ENCODE results near the gene IFT80. TPM values are rescaled to one million over a fixed set of nuclear protein-coding genes. Genes with fewer than 3 reads are reported as not detected.

IFT80 gene
- polyA plus RNA-seq, 1 experiment: 43.5 TPM

- CTCF ChIA-PET: no interaction called here
- TF ChIP-seq CTCF (IDR thresholded peaks at IDR 0.05; ENCODE audit: low read depth, low read length): no peak
- H3K27ac ChIP-seq (ENCODE audit: low read depth, low read length): no peak overlapping the region
- POLR2A ChIA-PET: interaction anchor here (1.8 kb wide), 1 partner anchor 15 kb away, joined by 5 read pairs; the partner anchor contains the start of gene TRIM59
- H3K9me3 ChIP-seq (ENCODE audit: control insufficient read depth, insufficient read depth, low read length): no peaks in the 10 kb centered on the region
- no peak for DNase-seq (ENCODE audit: low read depth, low spot score)
- H3K4me3 ChIP-seq (ENCODE audit: low read depth, low read length): no peak overlapping the region
- no peaks in the 10 kb centered on the region for H3K27me3 ChIP-seq (ENCODE audit: control insufficient read depth, insufficient read depth, low read length)
Measured at GRCh38 chr3:160434071-160434470, 35.0 kb upstream of the IFT80 start.

- Histone ChIP-seq H3K9me3 (ENCODE audit: control insufficient read depth, insufficient read depth, low read length) (no peaks in the 10 kb centered on the region), H3K27ac (ENCODE audit: low read depth, low read length) (no peak overlapping the region), H3K27me3 (ENCODE audit: control insufficient read depth, insufficient read depth, low read length) (no peaks in the 10 kb centered on the region), H3K4me3 (ENCODE audit: low read depth, low read length) (no peak overlapping the region)
- no peak for TF ChIP-seq CTCF (IDR thresholded peaks at IDR 0.05; ENCODE audit: low read depth, low read length)
- ChIA-PET POLR2A (no interaction called here), CTCF (interaction anchor here (1.1 to 1.5 kb wide), 2 partner anchors 15 to 16 kb away, joined by 4 to 6 read pairs; no protein-coding TSS in a partner anchor)
- DNase-seq (ENCODE audit: low read depth, low spot score): no peak
Measured at GRCh38 chr3:160427832-160428424, 28.9 kb upstream of the IFT80 start.

- CTCF ChIA-PET: interaction anchor here (0.9 to 1.9 kb wide), 3 partner anchors 27 to 254 kb away, joined by 3 to 10 read pairs (median 3); no protein-coding TSS in a partner anchor
- POLR2A ChIA-PET: no interaction called here
- Histone ChIP-seq H3K27me3 (ENCODE audit: control insufficient read depth, insufficient read depth, low read length) (no peaks in the 10 kb centered on the region), H3K4me3 (ENCODE audit: low read depth, low read length) (no peak overlapping the region), H3K27ac (ENCODE audit: low read depth, low read length) (no peak overlapping the region), H3K9me3 (ENCODE audit: control insufficient read depth, insufficient read depth, low read length) (no peaks in the 10 kb centered on the region)
- no peak for DNase-seq (ENCODE audit: low read depth, low spot score)
- TF ChIP-seq CTCF (IDR thresholded peaks at IDR 0.05; ENCODE audit: low read depth, low read length): no peak
Measured at GRCh38 chr3:160417311-160417710, 18.3 kb upstream of the IFT80 start.

- peak; percentile 93 for TF ChIP-seq CTCF (IDR thresholded peaks at IDR 0.05; ENCODE audit: low read depth, low read length)
- ChIA-PET POLR2A (interaction anchor here (0.6 to 0.7 kb wide), 2 partner anchors 32 to 529 kb away, joined by 4 to 5 read pairs; no protein-coding TSS in a partner anchor), CTCF (interaction anchor here (0.7 to 9.8 kb wide), 44 partner anchors 8 to 647 kb away, joined by 3 to 156 read pairs (median 4); partner anchors contain the start of genes C3orf80, IFT80 and SMC4)
- Histone ChIP-seq H3K9me3 (ENCODE audit: control insufficient read depth, insufficient read depth, low read length) (no peaks in the 10 kb centered on the region), H3K27ac (ENCODE audit: low read depth, low read length) (no peak overlapping the region), H3K27me3 (ENCODE audit: control insufficient read depth, insufficient read depth, low read length) (no peaks in the 10 kb centered on the region), H3K4me3 (ENCODE audit: low read depth, low read length) (no peak overlapping the region)
- DNase-seq (ENCODE audit: low read depth, low spot score): peak; percentile 74
Measured at GRCh38 chr3:160413613-160414248, 14.7 kb upstream of the IFT80 start.

- DNase-seq (ENCODE audit: low read depth, low spot score): no peak
- Histone ChIP-seq H3K9me3 (ENCODE audit: control insufficient read depth, insufficient read depth, low read length) (no peaks in the 10 kb centered on the region), H3K4me3 (ENCODE audit: low read depth, low read length) (no peak overlapping the region), H3K27me3 (ENCODE audit: control insufficient read depth, insufficient read depth, low read length) (no peaks in the 10 kb centered on the region), H3K27ac (ENCODE audit: low read depth, low read length) (no peak overlapping the region)
- no peak for TF ChIP-seq CTCF (IDR thresholded peaks at IDR 0.05; ENCODE audit: low read depth, low read length)
- CTCF ChIA-PET: interaction anchor here (0.7 to 9.8 kb wide), 18 partner anchors 8 to 596 kb away, joined by 3 to 156 read pairs (median 4); no protein-coding TSS in a partner anchor
- POLR2A ChIA-PET: interaction anchor here (0.6 kb wide), 1 partner anchor 151 kb away, joined by 7 read pairs; no protein-coding TSS in a partner anchor
Measured at GRCh38 chr3:160412477-160412876, 13.5 kb upstream of the IFT80 start.

Measured in AG04450 (cell line).